Heart right ventricle (tissue), 16 donors: ENCODE data around the gene FLOT2. TPM values are rescaled to one million over a fixed set of nuclear protein-coding genes. Genes with fewer than 3 reads are reported as not detected.
A peak's percentile ranks its signal among the peaks of the same experiment; 100 is the strongest.
"Not testable (repeated sequence)": the region's sequence is repeated elsewhere in the genome, so short reads cannot be mapped to it uniquely, and the experiment has no call there.

ENCODE experiments used
- ATAC-seq, 8 donors: fragments of 200-7000 bp; cut with Tn5 transposase; one replicate each; pipeline ENCODE4 v1.9.1; 2020; ENCODE audit warnings: mild to moderate bottlenecking in 8 of 8, moderate library complexity in 8 of 8, moderate number of reproducible peaks in 1 of 8
- DNase-seq, 2 donors: peaks; one replicate each; pipeline ENCODE4 v3.0.0-alpha.2; 2020
- H3K27ac ChIP-seq, 10 donors: fragments of 200-600 bp; sonication (generic) in 2 of 10; one replicate each; pipeline versions ENCODE4 v1.5.0 to v1.8.0; 2020 to 2022; ENCODE audit warnings: mild to moderate bottlenecking in 3 of 10
- H3K27me3 ChIP-seq, 7 donors: fragments of 200-600 bp; one replicate each; pipeline ENCODE4 v1.8.0; 2021 to 2022; ENCODE audit warnings: mild to moderate bottlenecking in 2 of 7
- H3K36me3 ChIP-seq, 9 donors: fragments of 200-600 bp; sonication (generic) in 1 of 9; one replicate each; pipeline versions ENCODE4 v1.5.0 to v1.8.0; 2020 to 2022; ENCODE audit warnings: mild to moderate bottlenecking in 2 of 9
- H3K4me1 ChIP-seq, 9 donors: fragments of 200-600 bp; sonication (generic) in 1 of 9; one replicate each; pipeline versions ENCODE4 v1.5.0 to v1.8.0; 2020 to 2022; ENCODE audit warnings: mild to moderate bottlenecking in 4 of 9
- H3K4me3 ChIP-seq, 10 donors: fragments of 200-600 bp; sonication (generic) in 2 of 10; one replicate each; pipeline versions ENCODE4 v1.5.0 to v1.8.0; 2020 to 2022; ENCODE audit warnings: mild to moderate bottlenecking in 7 of 10, moderate library complexity in 2 of 10
- H3K9me3 ChIP-seq, 11 donors: fragments of 200-600 bp in 10 of 11; sonication (generic) in 2 of 11; one replicate each; pipeline versions ENCODE4 v1.5.0 to v1.8.0; 2013 to 2022; ENCODE audit warnings: mild to moderate bottlenecking in 2 of 11, control low read depth in 1 of 11, moderate library complexity in 1 of 11
- CTCF ChIP-seq, 9 donors: fragments of 200-600 bp; sonication (generic) in 2 of 9; IDR thresholded peaks; one replicate each; pipeline versions ENCODE4 v1.5.0 to v1.8.0; 2021 to 2022; ENCODE audit warnings: antibody characterized with exemption in 9 of 9, mild to moderate bottlenecking in 5 of 9, moderate library complexity in 1 of 9
- WGBS, 2 donors: extraction: QIAGEN DNeasy Blood & Tissue Kit; methylation state at CpG; one replicate each; pipeline ENCODE4 v1.1.7; 2013; ENCODE audit warnings: inconsistent platforms in 1 of 2; 5-methylcytosine and 5-hydroxymethylcytosine counted together
- intact Hi-C, 10 donors: fragments of 100-400 bp; cut with DNase I; formaldehyde crosslinking; loops; one replicate each; pipeline versions ENCODE4 v1.11.1 to v1.14.2; 2022
- polyA plus RNA-seq, 2 donors: library from polyadenylated mRNA; stranded (reverse); fragments of 200-250 nt; gene quantifications; one replicate each; pipeline ENCODE4 v1.2.3, GENCODE V29; 2013
- total RNA-seq, 10 donors: library from RNA; stranded (reverse); fragmentation: NEBNext Ultra II Directional in 3 of 10; extraction: Animal tissue kit (Norgen Biotek cat#: 25700) in 3 of 10; gene quantifications; one replicate each; pipeline versions ENCODE4 v1.2.1 to v1.2.4, GENCODE V29; 2021 to 2023
- donor health status: Arrhythmogenic right ventricular cardiomyopathy.
- donor health status: ischemic (EF 13 %, LVEDD 7.1; RV severe dilation, severe dysfunction).
- donor health status: healthy with polysubstance abuse.
- donor health status: DM: no; HTN: yes; CAD: no.
- donor health status: DM: no; HTN: no; CAD: no.
- donor health status: ischemic (EF 25% LVEDD 6.9; RV normal size, moderate dysfunction).
- donor health status: ischemic (EF 25% LVEDD 5.7; RV mildly dilated, moderate dysfunction).
- donor health status: healthy.
- donor health status: DM: yes; HTN: yes; CAD: no.
- donor health status: Ischemic cardiomyopathy.
- donor health status: ischemic (EF 35%, LVEDD 5.7; RV mildly dilated, moderate dysfunction).
- donor health status: nonischemic (EF 11% LVEDD 7.7; RV severe dilation, severe dysfunction).
- donor health status: DM: yes; HTN: yes; CAD: no.
- donor health status: PGD.
- donor health status: ischemic (EF 29% LVEDD 5.4; RV normal size, mild dysfunction).
- donor health status: nonischemic (EF 23%, LVEDD 6.1; RV moderate dilation, normal function).

Gene FLOT2
- total and polyA plus RNA-seq, 12 donors = 38.3 to 159 (median 88.8) TPM

- Histone ChIP-seq H3K4me1 (peaks cover 0 to 12% (median 5%) of the 10 kb centered on the region in 9 donors), H3K27ac (no peak overlapping the region), H3K9me3 (no peaks in the 10 kb centered on the region), H3K36me3 (peaks cover 0 to 78% (median 48%) of the 10 kb centered on the region in 9 donors), H3K27me3 (no peaks in the 10 kb centered on the region), H3K4me3 (no peak overlapping the region)
- ATAC-seq (peak in 1 of 8 donors; percentile 11), DNase-seq (no peak)
- intact Hi-C loops = no loop called here
- TF ChIP-seq CTCF (IDR thresholded peaks at IDR 0.05) = no peak
- WGBS, 2 donors = 75 to 77% methylated on average over 10 of the region's 10 CpGs
These were observed 17.0 kb downstream of the FLOT2 start for GRCh38 chr17:28880572-28880945.

- intact Hi-C loops = no loop called here
- Histone ChIP-seq H3K27ac (no peak overlapping the region), H3K9me3 (no peaks in the 10 kb centered on the region), H3K27me3 (no peaks in the 10 kb centered on the region), H3K4me1 (peaks cover 0 to 7% (median 2%) of the 10 kb centered on the region in 9 donors), H3K36me3 (peaks cover 0 to 73% (median 48%) of the 10 kb centered on the region in 9 donors), H3K4me3 (no peak overlapping the region)
- ATAC-seq = no peak
- no peak for DNase-seq
- WGBS, 2 donors = 68 to 77% methylated on average over 9 of the region's 9 CpGs
- no peak for TF ChIP-seq CTCF (IDR thresholded peaks at IDR 0.05)
These were observed 17.5 kb downstream of the FLOT2 start for GRCh38 chr17:28879886-28880571.

GRCh38 chr17:28878981-28879380 lies 18.6 kb downstream of the FLOT2 start:
- H3K36me3 ChIP-seq = peaks cover 0 to 62% (median 48%) of the 10 kb centered on the region in 9 donors
- TF ChIP-seq CTCF (IDR thresholded peaks at IDR 0.05) = peak in 2 of 9 donors; percentile 12 to 25
- ATAC-seq = no peak
- H3K27ac ChIP-seq = no peak overlapping the region
- intact Hi-C loops = no loop called here
- H3K4me3 ChIP-seq = no peak overlapping the region
- no peaks in the 10 kb centered on the region for H3K9me3 ChIP-seq
- 70 to 86% methylated on average over 4 of the region's 4 CpGs for WGBS, 2 donors
- no peaks in the 10 kb centered on the region for H3K27me3 ChIP-seq
- DNase-seq = no peak
- H3K4me1 ChIP-seq = no peaks in the 10 kb centered on the region

GRCh38 chr17:28878158-28878910 lies 19.2 kb downstream of the FLOT2 start:
- Histone ChIP-seq H3K36me3 (peaks cover 0 to 56% (median 46%) of the 10 kb centered on the region in 9 donors), H3K9me3 (no peaks in the 10 kb centered on the region), H3K4me3 (no peak overlapping the region), H3K4me1 (no peaks in the 10 kb centered on the region), H3K27me3 (no peaks in the 10 kb centered on the region), H3K27ac (no peak overlapping the region)
- 88 to 91% methylated on average over 2 of the region's 2 CpGs for WGBS, 2 donors
- no peak for TF ChIP-seq CTCF (IDR thresholded peaks at IDR 0.05)
- no peak for ATAC-seq
- intact Hi-C loops = no loop called here
- DNase-seq = no peak

- intact Hi-C loops = not testable (repeated sequence)
These were observed 20.3 kb downstream of the FLOT2 start for GRCh38 chr17:28877150-28877711.

More at GRCh38 chr17:28877150-28877711, 20.3 kb downstream of the FLOT2 start:
- not testable (repeated sequence) for DNase-seq, H3K9me3 ChIP-seq, ATAC-seq, H3K4me1 ChIP-seq, H3K27me3 ChIP-seq, H3K27ac ChIP-seq, H3K4me3 ChIP-seq
- 96 to 99% methylated on average over 6 of the region's 6 CpGs for WGBS, 2 donors
- H3K36me3 ChIP-seq = peaks cover 0 to 45% (median 36%) of the 10 kb centered on the region in 9 donors
